SK-N-SH (cell line): ENCODE results near the gene SMARCC1. TPM values are rescaled to one million over a fixed set of nuclear protein-coding genes. Genes with fewer than 3 reads are reported as not detected.
"Not testable (repeated sequence)": the region's sequence is repeated elsewhere in the genome, so short reads cannot be mapped to it uniquely, and the experiment has no call there.

Experiments
- CTCF ChIA-PET: fragments of 300-600, 350-600 bp; formaldehyde crosslinking; extraction: SDS; loops from one replicate; lab custom pipeline; 2021; lab: Yijun Ruan, JAX
- POLR2A ChIA-PET: fragments of 350-600 bp; sonication (Branson Sonifier 250); formaldehyde crosslinking; extraction: SDS; loops from one replicate; lab custom pipeline; 2020; ENCODE audit warnings: antibody characterized with exemption, inconsistent platforms; lab: Yijun Ruan, JAX
- DNase-seq: peaks from one replicate; pipeline ENCODE4 v3.0.0; 2012
- H2AFZ ChIP-seq: fragments of 200-600 bp; sonication (generic); 2 replicates; pipeline ENCODE4 v1.8.1; 2016; ENCODE audit warnings: antibody characterized with exemption, mild to moderate bottlenecking, low read depth
- H3F3A ChIP-seq: fragments of 200-600 bp; sonication (generic); replicated peaks from 2 replicates; pipeline ENCODE3; 2016; ENCODE audit warnings: antibody characterized with exemption, mild to moderate bottlenecking; ENCODE audit not compliant: insufficient read depth
- H3K27ac ChIP-seq, 2 experiments: fragments of 200-500 bp in 1 of 2; fragments of 200-600 bp in 1 of 2; sonication (Bioruptor generic) in 1 of 2; sonication (generic), shearing (Covaris generic) in 1 of 2; 2 replicates each; pipeline versions ENCODE4 v1.5.1 to v1.6.1; 2014 to 2016; ENCODE audit warnings: low read depth in 2 of 2, inconsistent platforms in 1 of 2, low read length in 1 of 2, mild to moderate bottlenecking in 1 of 2, mixed read lengths in 1 of 2
- H3K27me3 ChIP-seq: fragments of 200-600 bp; sonication (generic), shearing (Covaris generic); 2 replicates; pipeline ENCODE4 v1.6.1; 2016; ENCODE audit warnings: mixed run types; ENCODE audit not compliant: insufficient read depth
- H3K36me3 ChIP-seq, 2 experiments: fragments of 200-500 bp in 1 of 2; fragments of 200-600 bp in 1 of 2; sonication (Bioruptor generic) in 1 of 2; sonication (generic) in 1 of 2; replicated peaks in 1 of 2; 2 replicates each; pipeline versions ENCODE3 to v1.5.1; 2014 to 2016; ENCODE audit warnings: low read length in 1 of 2, mild to moderate bottlenecking in 1 of 2; ENCODE audit not compliant: insufficient read depth in 2 of 2, control insufficient read depth in 1 of 2
- H3K4me1 ChIP-seq, 2 experiments: fragments of 200-500 bp in 1 of 2; fragments of 200-600 bp in 1 of 2; sonication (Bioruptor generic) in 1 of 2; sonication (generic), shearing (Covaris generic) in 1 of 2; 2 replicates each; pipeline versions ENCODE4 v1.5.1 to v1.6.1; 2014 to 2016; ENCODE audit warnings: low read depth in 1 of 2, low read length in 1 of 2, mixed run types in 1 of 2; ENCODE audit not compliant: insufficient read depth in 2 of 2, control insufficient read depth in 1 of 2
- H3K4me2 ChIP-seq: fragments of 200-600 bp; sonication (generic), shearing (Covaris generic); 2 replicates; pipeline ENCODE4 v1.6.1; 2017; ENCODE audit warnings: mixed run types
- H3K4me3 ChIP-seq, 2 experiments: fragments of 200-500 bp in 1 of 2; fragments of 200-600 bp in 1 of 2; sonication (Bioruptor generic) in 1 of 2; sonication (generic), shearing (Covaris generic) in 1 of 2; 2 replicates each; pipeline versions ENCODE4 v1.5.1 to v1.8.1; 2014 to 2016; ENCODE audit warnings: low read depth in 2 of 2, inconsistent platforms in 1 of 2, low read length in 1 of 2, mild to moderate bottlenecking in 1 of 2, mixed read lengths in 1 of 2, moderate library complexity in 1 of 2
- H3K79me2 ChIP-seq: fragments of 200-600 bp; sonication (generic); 2 replicates; pipeline ENCODE4 v1.8.1; 2017; ENCODE audit warnings: mild to moderate bottlenecking; ENCODE audit not compliant: insufficient read depth
- H3K9ac ChIP-seq: fragments of 200-600 bp; sonication (generic); 2 replicates; pipeline ENCODE4 v1.6.1; 2017; ENCODE audit warnings: mixed run types
- H3K9me2 ChIP-seq: fragments of 200-600 bp; sonication (generic); 2 replicates; pipeline ENCODE4 v1.6.1; 2017; ENCODE audit warnings: mixed run types
- H3K9me3 ChIP-seq: fragments of 200-600 bp; sonication (generic); 2 replicates; pipeline ENCODE4 v1.6.1; 2017; ENCODE audit warnings: mixed run types, mild to moderate bottlenecking, moderate library complexity
- H4K20me1 ChIP-seq: fragments of 200-600 bp; sonication (generic); 2 replicates; pipeline ENCODE4 v1.6.1; 2017; ENCODE audit warnings: mild to moderate bottlenecking, mixed run types; ENCODE audit not compliant: insufficient read depth
- EZH2phosphoT487 ChIP-seq: fragments of 200-600 bp; sonication (generic); IDR thresholded peaks from 2 replicates; pipeline ENCODE4 v1.6.1; 2017; ENCODE audit warnings: low read depth, mixed run types, mild to moderate bottlenecking, antibody characterized with exemption, moderate library complexity, borderline replicate concordance
- FOXJ3 ChIP-seq: sonication (generic); formaldehyde crosslinking; IDR thresholded peaks from 2 replicates; pipeline ENCODE4 v1.5.1; 2020; ENCODE audit warnings: mild to moderate bottlenecking, missing genetic modification reagents
- FOXM1 ChIP-seq: IDR thresholded peaks from 2 replicates; pipeline ENCODE4 v1.4.0; 2012; ENCODE audit warnings: low read depth, mild to moderate bottlenecking
- GATA2 ChIP-seq: sonication (generic); formaldehyde crosslinking; IDR thresholded peaks from 2 replicates; pipeline ENCODE4 v1.5.0; 2020; ENCODE audit warnings: mild to moderate bottlenecking, missing genetic modification reagents
- MXI1 ChIP-seq: IDR thresholded peaks from 2 replicates; pipeline ENCODE4 v1.6.1; 2012; ENCODE audit warnings: mild to moderate bottlenecking, low read depth, low read length, improper control_type of control experiment
- PBX3 ChIP-seq: IDR thresholded peaks from 2 replicates; pipeline ENCODE4; 2012
- USF1 ChIP-seq: IDR thresholded peaks from 2 replicates; pipeline ENCODE4 v1.4.0; 2012; ENCODE audit warnings: low read depth, borderline replicate concordance
- USF2 ChIP-seq: fragments of 150-350 bp; IDR thresholded peaks from 2 replicates; pipeline ENCODE4 v1.6.1; 2017; ENCODE audit warnings: antibody characterized with exemption, low read length, low read depth, borderline replicate concordance
- YY1 ChIP-seq: IDR thresholded peaks from 2 replicates; pipeline ENCODE4 v1.4.0; 2012; ENCODE audit warnings: low read depth, mild to moderate bottlenecking
- WGBS: methylation state at CpG from one replicate; pipeline ENCODE4 v1.1.6; 2017; ENCODE audit warnings: low lambda C conversion rate; 5-methylcytosine and 5-hydroxymethylcytosine counted together
- polyA plus RNA-seq, 3 experiments: library from polyadenylated mRNA; depleted of rRNA; stranded (reverse); fragments of >200 nt; gene quantifications; 2 replicates each; pipeline ENCODE4 v1.2.3, GENCODE V29; 2012

Gene SMARCC1
- polyA plus RNA-seq, 1 of the 3 experiments (the other 2 are of a cell fraction) = 16.5 TPM

- POLR2A ChIA-PET = no interaction called here
- Histone ChIP-seq H3F3A (peaks cover 3% of the 10 kb centered on the region), H3K4me3 (no peak overlapping the region), H2AFZ (no peak overlapping the region), H3K4me2 (no peak overlapping the region), H3K79me2 (peaks cover 99% of the 10 kb centered on the region), H3K9me3 (no peaks in the 10 kb centered on the region), H3K9me2 (no peaks in the 10 kb centered on the region), H3K27me3 (no peaks in the 10 kb centered on the region), H3K4me1 (no peaks in the 10 kb centered on the region), H3K36me3 (peaks cover 5 to 22% of the 10 kb centered on the region in 2 experiments), H3K9ac (no peak overlapping the region), H3K27ac (no peak overlapping the region), H4K20me1 (peaks cover 25% of the 10 kb centered on the region)
- no peak for DNase-seq
- CTCF ChIA-PET = no interaction called here
- WGBS = 64% methylated on average over 4 of the region's 4 CpGs
- TF ChIP-seq PBX3 (no peak), MXI1 (no peak), YY1 (no peak), GATA2 (CRISPR knock-in tag) (no peak), FOXM1 (no peak), USF1 (no peak)
Measured at GRCh38 chr3:47762233-47762632, 19.5 kb downstream of the SMARCC1 start.

GRCh38 chr3:47761046-47761445 lies 20.6 kb downstream of the SMARCC1 start:
- peaks cover 99% of the 10 kb centered on the region for H3K79me2 ChIP-seq
- H3K9me3 ChIP-seq = no peaks in the 10 kb centered on the region
- TF ChIP-seq USF2 (no peak), FOXJ3 (CRISPR knock-in tag) (no peak), EZH2phosphoT487 (no peak), FOXM1 (no peak)
- WGBS = 93% methylated on average over 4 of the region's 4 CpGs
- no peak overlapping the region for H3K9ac ChIP-seq
- POLR2A ChIA-PET = no interaction called here
- H3F3A ChIP-seq = peaks cover 7% of the 10 kb centered on the region
- no peaks in the 10 kb centered on the region for H3K4me1 ChIP-seq
- no peak overlapping the region for H3K4me3 ChIP-seq
- no peaks in the 10 kb centered on the region for H3K27me3 ChIP-seq
- H3K9me2 ChIP-seq = no peaks in the 10 kb centered on the region
- H4K20me1 ChIP-seq = peaks cover 28% of the 10 kb centered on the region
- no peak overlapping the region for H3K27ac ChIP-seq
- no peak overlapping the region for H3K4me2 ChIP-seq
- no peak overlapping the region for H2AFZ ChIP-seq
- H3K36me3 ChIP-seq = peaks cover 5 to 31% of the 10 kb centered on the region in 2 experiments
- CTCF ChIA-PET = no interaction called here
- no peak for DNase-seq

- peaks cover 98% of the 10 kb centered on the region for H3K79me2 ChIP-seq
- peaks cover 30% of the 10 kb centered on the region for H4K20me1 ChIP-seq
- H3K9me2 ChIP-seq, H3K27ac ChIP-seq, H3K4me1 ChIP-seq, H3K9me3 ChIP-seq, H3K27me3 ChIP-seq, H3K4me3 ChIP-seq, H2AFZ ChIP-seq, DNase-seq, H3F3A ChIP-seq, H3K9ac ChIP-seq, H3K4me2 ChIP-seq: not testable (repeated sequence)
- WGBS = 100% methylated on average over 4 of the region's 4 CpGs
- ChIA-PET POLR2A (interaction anchor here (0.6 kb wide), 1 partner anchor 313 kb away, joined by 3 read pairs; no protein-coding TSS in a partner anchor), CTCF (interaction anchor here (0.8 kb wide), 1 partner anchor 29 kb away, joined by 3 read pairs; no protein-coding TSS in a partner anchor)
- peaks cover 5 to 26% of the 10 kb centered on the region in 2 experiments for H3K36me3 ChIP-seq
Measured at GRCh38 chr3:47760207-47760606, 21.5 kb downstream of the SMARCC1 start.
